SH-SY5Y (cell line): ENCODE data around the gene DACH1.

ENCODE experiments used
- GATA2 ChIP-seq: IDR thresholded peaks from 2 replicates; pipeline ENCODE4 v1.6.1; 2011; ENCODE audit warnings: mild to moderate bottlenecking, low read depth, low read length
- GATA3 ChIP-seq: IDR thresholded peaks from 2 replicates; pipeline ENCODE4 v1.6.1; 2011; ENCODE audit warnings: low read depth, mild to moderate bottlenecking, low read length, moderate library complexity

- TF ChIP-seq GATA3 (no peak), GATA2 (no peak)
These were observed 410.9 kb downstream of the DACH1 start for GRCh38 chr13:71456136-71456535.
